ENCODE measurements around the gene ACAA1.

ACAA1 gene

DNA sequence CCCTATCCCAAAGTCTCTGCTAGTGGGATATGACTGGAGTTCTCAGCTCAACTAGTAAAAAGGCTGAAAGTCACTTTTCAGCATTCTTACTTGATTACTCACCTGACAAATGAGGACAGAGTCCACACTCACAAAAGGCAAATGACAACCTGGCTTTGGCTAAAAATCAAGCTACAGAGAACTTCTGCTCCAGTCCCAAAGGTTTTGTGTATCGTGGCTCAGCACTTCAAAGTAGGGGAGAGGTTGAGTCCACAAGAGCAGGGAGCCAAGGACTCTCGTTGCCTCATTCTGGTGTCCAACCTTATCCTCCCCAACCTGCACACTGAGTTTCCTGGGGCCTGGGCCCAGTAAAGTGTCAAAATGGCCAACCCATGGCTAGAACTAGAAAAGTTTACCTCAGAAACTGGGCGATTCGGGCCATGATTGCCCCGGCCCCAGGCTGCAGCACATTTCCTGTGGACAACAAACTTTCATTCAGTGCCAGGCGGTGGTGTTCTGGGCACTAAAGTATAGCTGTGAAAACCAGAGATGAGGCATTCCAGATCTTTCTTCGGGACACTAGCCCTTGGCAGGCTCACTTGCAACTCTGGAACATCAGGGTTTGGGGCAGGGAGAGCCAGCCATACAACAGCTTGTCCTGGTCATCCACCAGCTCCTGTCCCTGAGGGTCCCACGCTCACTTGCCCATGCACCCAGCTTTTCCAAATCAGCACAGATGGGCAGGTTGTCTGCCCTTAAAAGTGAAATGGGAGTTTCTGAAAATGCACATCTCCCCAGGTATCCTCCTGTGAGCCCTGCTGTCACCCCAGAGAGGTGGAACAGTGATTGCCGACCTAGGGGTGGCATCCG lies 3.1 kb downstream of the ACAA1 start:
- no peak for DNase-seq

DNA sequence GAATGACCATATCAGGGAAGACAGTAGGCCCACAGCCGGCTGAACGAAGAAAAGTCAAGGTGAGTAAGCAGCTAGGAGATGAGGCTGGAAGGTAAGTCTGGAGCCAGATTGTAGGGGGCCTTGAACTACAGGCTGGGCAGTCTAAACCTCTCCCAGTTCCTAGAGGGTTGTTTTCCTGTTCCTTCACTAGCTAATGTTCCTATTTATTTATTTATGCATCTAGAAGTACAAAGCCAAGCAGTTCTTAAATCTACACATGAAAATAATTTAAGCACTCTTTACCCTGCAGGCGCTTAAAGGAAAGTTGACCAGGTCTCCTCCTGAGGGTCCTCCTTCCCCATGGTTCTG lies 3.7 kb downstream of the ACAA1 start:
- no peak for DNase-seq

DNA sequence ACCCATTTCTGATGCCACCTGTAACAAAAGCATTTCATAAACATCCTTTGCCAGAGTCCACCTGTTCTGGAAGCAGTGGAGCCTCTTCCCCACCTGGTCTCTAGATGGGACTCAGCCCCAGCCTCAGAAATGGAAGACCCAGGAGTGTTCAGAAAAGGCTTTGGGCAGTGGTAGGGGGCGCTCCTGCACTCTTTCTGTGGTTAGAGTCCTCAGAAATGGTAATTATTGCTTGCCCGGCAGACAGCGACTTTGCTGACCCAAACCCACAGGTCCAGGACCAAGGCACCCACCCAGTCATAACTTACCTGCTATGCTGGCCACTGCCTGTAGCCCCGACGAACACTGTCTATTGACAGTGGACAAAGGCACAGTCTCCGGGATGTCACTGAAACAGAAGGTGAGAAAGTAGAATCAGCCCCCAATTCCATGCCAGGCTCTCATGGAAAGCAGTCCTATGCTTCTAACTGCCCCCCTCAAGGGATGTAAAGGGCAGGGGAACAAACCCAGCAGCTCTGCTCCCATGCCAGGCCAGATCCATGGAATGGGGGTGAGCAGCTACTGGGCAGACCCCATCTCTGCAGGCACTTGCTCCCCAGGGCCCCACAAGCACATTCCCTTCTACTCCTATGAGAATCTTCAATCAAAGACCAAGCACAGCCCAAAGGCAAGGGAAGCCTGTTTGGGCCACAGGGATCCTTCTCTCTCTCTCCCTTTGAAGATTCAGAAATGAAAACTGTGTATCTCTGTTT lies 5.1 kb downstream of the ACAA1 start:
- no peak for DNase-seq

DNA sequence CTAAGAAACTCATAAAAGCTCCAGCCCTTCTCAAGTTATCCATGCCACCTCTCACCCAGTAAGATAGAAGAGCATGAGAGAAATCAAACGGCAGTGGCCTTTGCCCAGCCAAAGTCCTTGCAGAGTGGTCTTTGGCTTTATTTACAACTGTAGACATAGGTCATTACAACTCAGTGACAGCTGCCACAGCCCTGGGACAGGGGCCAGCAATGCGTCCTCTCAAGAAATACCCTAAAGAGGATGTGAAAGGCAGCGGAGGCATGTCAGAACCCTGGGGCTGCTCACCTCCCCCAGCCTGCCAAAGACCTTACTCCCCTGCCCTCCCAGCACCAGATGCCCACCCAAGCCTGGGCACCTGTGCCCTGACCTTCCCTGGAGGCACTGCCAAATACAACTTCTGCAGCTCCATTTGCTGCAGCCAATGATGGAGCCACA lies 6.3 kb downstream of the ACAA1 start:
- DNase-seq = no peak

DNA sequence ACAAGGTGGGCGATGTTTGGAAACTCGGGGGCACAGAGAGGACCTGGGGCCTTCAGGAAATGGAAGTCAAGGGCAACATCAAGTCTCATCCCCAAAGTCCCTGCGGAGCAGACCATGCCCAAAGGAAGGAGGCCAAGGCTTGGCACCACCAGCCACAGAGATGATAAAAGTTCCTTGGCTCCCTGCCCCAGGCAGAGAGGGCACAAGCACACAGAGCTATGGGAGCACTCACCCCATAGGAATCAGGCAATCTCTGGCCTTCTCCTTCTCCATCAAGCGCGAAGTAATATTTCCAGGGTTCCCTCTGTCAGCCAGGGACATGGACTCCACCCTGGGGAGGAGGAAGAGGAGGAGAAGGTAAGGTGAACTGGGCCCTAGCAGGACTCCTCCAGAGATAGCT lies 7.9 kb downstream of the ACAA1 start:
- DNase-seq = no peak

DNA sequence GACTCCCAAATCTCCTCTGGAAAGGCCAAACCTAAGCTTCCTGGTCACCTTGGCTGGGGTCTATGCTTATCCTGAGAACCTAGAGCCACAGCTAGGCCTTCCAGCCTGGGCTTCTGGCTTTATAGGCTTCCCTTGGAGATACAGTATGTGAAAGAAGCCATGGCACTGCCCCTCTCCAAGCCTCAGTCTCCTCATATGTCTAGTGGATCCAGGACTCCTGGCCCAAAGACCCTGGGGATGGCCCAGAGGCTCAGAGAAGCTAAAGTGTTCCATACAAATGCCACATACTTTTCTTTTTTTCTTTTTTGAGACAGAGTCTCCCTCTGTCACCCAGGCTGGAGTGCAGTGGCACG lies 8.6 kb downstream of the ACAA1 start:
- DNase-seq = no peak

DNA sequence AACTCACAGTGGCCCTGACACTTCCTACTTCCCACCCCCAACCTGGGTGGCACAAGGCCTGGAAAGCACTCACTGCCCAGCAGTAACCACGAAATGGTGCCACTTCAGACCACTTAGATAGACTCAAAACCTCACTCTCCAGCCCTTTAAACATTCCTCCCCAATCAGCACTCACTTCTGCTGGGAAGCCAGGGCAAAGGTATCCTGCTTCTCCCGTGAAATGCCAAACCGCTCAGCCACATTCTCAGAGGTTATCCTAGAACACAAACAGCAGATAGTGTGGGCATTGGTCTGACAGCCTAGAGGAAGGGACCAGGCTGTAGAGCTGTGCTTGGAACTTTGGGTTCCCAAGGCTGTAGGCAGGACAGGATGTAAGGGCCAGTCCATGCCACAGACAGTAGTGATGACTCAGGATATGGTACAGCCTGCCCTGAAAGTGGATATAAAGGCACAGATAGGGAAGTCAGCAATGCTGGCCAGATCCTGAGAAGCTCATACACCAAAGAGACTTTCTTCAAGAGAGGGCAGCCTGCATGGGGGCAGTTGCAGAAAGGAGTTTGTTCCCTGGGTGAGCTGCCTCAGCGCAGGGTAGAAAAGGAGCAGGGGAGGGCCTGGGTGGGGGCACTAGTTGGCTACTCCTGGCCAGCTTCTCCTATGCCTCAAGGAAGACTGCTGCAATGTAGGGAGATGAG lies 9.2 kb downstream of the ACAA1 start:
- DNase-seq = no peak

DNA sequence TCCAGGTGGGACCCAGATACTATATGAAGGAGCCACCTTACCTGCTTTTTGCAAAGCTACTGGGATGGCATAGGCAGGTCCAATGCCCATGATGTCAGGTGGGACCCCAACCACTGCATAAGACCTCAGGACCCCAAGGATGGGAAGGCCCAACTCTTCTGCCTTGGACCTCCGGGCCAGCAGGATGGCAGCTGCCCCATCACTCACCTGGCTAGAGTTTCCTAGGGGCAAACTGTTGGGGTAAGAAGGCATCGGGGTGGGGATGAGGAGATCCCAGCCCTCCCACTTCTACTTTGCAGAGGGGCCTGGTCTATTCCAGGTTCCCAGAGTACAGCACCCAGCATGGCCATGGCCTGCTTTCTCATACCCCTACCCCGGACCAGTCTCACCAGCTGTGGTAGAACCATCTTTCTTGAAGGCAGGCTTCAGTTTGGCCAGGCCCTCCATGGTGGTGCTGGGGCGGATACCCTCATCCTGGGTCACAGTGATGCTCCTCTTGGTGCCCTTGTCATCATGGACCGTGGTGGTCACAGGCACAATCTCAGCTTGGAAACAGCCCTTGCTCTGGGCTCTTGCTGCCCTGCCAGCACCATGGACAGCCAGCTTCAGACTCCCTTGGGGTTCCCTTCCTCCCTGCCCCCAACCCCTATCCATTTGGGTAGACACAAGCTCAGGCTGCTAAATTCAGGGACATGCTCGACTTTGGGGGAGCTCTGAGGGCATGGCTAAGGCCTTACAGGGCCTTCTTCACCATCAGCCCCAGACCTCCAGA lies 10.6 kb downstream of the ACAA1 start:
- no peak for DNase-seq

DNA sequence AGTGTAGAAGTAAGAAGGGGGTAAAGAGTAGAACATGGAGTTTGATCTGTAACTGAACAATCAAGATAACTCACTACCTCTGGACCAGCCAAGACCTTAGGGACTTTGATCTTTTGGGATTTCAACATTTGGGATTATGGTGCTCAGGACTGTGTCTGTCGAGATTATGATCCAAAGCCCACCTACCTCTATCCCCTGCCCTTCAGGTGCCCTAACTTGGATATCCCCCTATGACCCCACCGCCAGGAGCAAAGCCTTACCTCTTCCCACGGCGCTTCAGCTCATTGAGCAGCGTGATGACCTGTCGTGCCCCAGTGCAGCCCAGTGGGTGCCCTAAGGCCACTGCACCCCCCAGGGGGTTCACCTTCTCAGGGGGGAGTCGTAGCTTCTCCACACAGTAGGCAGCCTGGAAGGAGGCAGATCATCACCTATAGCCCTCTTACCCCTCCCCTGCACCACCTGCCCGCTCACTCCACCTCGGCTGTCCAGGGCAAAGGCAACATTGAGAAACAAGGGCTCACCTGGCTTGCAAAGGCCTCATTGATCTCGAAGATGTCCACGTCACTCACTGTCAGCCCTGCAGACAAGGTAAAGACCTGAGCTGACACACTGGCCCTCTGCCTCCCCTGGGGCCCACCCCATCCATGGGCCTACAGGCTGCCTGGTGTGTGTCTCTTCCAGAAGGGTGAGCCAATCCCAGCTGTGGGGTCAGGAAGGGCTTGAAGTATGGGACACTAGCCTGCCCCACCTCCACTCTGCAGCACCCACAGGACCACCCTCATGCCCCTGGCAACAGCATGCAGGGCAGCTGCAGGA lies 11.4 kb downstream of the ACAA1 start:
- no peak for DNase-seq

DNA sequence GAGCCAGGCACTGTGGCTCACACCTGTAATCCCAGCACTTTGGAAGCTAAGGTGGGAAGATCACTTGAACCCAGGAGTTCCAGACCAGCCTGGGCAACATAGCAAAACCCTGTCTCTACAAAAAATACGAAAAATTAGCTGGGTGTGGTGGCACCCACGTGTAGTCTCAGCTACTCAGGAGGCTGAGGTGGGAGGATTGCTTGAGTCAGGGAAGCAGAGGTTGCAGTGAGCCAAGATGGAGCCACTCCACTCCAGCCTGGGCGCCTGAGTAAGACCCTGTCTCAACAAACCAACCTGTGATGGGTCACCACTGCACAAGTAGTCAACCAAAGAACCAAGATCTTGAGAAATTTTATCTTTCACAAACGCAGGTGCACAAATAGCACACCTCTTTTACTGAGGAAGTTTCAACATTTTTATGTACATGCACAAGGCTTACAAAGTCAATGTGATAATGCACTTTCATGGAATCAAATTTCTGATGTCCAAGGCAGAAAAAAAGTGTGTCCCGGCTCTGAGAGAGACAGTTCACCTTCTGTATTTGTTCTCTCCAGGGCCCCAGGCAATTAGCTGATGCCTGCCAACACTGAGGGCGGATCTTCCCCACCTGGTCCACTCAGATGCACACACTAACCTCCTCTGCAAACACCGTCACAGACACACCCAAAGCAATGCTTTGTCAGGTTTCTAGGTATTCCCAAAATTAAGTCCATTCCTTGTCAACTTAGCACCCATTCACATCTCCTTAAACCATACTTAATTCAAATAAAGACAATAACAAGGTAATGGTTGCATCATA lies 12.4 kb downstream of the ACAA1 start:
- DNase-seq = no peak

DNA sequence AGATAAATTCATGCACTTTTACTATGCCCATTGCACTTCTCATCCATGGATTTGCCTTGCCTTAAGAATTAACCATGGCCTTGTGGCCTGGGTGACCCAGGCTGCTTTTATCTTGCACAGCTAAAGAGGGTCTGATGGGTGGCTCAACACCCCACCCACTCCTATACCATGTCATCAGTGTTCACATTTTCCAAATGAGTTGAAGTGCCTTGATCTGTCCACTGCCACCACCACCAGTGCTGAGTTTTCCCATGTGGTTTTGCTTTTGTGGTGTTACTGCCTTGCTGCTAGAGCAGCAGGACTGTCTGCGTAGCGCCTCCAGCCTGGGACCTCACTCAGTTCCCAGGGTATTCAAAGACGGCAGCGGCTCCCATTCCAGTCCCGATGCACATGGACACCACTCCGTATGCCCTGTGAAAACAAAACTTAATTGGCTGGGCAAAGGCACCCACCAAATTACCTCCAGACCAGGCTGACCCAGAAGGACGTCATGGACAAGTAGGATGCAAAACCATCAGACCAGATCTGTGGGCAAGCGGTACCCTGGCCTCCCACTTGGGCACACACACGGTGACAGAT lies 14.1 kb downstream of the ACAA1 start:
- no peak for DNase-seq

DNA sequence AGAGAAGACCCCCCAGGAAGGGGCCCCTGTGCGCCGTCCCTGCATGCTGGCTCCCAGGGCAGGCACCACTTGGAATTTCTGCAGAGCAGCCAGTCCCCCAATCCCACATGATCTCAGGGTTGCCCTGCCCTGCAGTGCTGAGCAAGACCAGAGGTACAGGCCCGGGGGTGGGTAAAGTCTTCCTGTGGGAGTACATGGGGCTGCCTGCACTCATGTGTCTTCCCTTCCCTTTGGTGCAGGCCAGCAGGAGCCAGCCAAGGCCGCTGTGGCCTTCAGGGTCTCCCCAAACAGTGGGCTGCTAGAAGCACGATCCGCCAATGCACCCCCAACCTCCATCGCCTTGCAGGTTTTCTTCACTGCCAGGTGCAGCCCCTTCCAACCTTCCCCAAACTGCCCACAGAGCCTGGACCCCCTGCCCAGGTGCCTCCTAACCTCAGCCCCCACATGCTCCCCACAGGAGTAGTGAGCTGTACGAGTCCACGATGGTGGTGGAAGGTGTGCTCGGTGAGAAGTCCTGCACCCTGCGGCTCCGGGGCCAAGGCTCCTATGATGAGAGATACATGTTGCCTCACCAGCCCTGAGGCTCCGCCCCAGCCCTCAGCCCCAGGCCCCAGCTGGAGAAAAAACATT lies 15.0 kb downstream of the ACAA1 start:
- DNase-seq = no peak

DNA sequence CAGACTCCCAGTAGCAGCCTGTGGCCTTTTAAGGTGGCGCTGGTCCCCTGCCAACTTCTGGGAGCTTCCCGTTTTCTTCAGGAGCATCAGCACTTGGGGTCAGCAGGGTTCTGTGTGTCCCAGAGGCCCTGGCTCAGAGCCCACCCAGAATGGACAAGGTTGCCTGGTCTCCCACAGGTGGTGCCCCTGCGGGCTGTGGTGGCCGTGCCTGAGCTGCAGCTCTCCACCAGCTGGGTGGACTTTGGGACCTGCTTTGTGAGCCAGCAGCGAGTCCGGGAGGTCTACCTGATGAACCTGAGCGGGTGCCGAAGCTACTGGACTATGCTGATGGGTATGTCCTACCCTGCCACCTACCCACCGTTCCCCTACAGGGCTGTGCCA lies 15.5 kb downstream of the ACAA1 start:
- no peak for DNase-seq

DNA sequence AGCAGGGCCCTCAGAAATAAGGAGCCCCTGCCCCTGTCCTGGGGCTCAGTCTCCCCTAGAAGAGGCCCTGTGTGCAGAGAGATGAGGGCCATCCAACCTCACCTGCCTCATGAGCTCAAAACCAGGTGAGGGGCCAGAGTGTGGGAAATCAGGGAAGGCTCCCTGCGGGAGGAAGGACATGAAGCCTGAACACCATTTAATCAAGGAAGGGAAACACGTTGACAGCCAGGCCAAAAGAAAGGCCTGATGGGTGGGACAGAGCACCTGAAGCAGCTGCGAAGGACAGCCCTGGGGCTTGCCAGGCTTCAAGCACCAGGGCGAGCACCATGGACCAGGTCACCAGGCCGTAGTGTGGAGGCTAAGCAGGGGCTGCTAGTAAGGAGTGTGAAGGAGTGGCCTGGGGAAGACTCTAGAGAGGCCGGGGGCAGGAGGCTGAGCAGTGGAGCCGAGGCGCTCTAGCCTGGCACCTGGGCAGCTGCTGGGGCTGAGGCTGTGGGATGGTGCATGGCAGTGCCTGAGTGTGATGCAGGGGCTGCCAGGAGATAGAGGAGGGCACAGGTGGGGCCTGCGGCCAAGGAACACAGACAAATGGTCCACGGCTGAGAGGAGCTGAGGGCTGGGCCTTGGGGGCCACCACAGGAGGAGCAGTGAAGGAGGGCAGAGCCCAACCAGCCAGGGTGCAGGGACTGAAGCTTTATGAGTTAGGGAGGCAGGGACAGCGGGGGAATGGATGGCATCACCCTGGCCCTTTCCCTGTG lies 16.1 kb downstream of the ACAA1 start:
- no peak for DNase-seq

DNA sequence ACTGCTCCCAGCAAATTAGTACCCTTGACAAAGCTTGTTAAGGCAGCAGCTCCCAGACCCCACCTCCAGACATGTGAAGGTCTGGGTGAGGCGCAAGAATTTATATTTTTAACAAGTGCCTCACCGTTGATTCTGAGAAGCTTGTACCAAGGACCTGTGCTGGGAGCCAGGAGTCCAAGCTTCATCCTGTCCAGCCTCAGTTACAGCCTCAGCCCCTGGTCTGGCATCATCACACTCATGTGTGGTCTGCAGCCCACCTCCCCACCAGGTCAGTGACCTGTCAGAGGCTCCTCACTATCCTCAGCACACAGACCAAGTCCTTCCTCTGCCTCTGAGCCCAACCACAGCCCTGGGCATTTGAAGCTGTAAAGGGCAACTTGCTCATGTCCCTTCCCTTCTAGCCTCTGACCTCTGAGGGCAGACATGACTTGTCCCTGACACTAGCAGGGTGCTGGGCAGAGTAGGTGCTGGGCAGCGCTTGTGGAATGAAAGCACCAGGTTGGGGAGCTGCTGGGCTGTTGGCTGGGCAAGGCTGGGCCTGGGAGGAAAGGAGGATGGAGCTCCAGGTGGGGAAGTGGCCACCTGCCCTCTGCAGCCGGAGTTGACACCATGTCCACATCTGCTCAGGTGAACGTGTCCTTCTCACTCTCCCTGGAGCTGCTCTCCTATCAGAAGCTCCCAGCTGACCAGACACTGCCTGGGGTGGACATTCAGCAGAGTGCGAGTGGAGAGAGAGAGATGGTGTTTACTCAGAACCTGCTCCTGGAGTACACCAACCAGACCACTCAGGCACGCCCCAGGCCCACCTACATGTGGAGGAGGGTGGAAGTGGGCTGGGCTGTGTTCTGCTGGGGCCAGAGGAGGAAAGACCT lies 16.9 kb downstream of the ACAA1 start:
- DNase-seq = no peak

DNA sequence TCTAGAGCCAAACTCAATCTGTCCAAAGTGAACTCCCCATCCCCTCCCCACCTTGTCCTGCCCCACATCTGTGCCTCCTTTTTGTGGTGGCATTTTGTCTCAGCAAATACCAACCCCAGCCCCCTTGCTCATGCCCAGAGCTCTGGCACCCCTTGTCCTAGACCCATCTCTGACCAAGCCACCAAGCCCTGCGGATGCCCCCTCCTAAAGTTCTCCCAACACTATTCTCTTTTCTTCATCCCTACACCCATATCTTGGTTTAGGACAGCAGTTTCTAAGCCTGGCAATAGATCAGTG lies 17.7 kb downstream of the ACAA1 start:
- DNase-seq = no peak

DNA sequence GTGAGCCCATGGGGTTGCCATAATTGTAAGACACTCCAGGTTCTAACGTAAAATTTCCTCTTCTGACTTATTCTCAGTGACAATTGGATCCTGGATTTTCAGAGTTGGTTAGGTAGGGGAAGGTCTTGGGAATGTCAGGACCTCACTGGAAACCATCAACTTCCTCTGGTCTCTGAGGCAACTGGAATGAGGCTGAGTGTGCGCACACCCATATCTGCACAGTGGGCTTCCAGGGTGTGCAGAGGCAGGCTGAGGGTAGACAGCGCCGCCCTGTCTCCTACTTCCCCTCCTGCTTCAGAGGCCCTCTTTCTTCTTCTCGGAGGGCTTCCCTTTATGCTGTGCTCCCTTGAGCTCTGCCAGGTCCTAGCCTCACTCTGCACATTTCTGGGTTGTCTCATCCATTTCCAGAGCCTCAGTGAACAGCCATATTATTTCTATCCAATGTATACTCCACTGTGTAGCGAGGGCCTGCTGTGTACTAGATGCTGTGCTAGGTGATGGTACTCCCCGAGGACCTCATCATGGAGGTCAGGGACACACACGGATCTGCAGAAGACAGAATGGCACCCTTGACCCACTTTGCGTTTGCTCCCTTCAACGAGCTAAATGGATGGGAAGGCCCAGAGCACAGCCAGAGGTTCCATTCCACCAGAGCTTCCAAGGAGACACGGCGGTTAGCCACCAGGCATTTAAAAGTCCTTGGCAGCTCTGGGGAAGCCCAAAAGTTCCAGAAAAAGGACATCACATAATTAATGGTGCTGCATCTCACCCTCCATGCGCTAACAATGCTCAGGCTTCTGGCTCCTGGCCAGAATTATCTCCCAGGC lies 18.3 kb downstream of the ACAA1 start:
- DNase-seq = no peak

Measured in NCI-H1417 (cell line).